ENCODE measurements around the gene NKAIN2.

NKAIN2 gene

GRCh38 chr6:123805921-123806320 lies 2.3 kb downstream of the NKAIN2 start:
- no peak for TF ChIP-seq CTCF (IDR thresholded peaks at IDR 0.05; ENCODE audit: low read depth, low read length)

GRCh38 chr6:123806561-123806960 lies 2.9 kb downstream of the NKAIN2 start:
- TF ChIP-seq CTCF (IDR thresholded peaks at IDR 0.05; ENCODE audit: low read depth, low read length) = no peak
- H3K4me3 ChIP-seq (ENCODE audit: low read depth, low read length) = no peak overlapping the region

More at GRCh38 chr6:123805921-123806320, 2.3 kb downstream of the NKAIN2 start:
- H3K4me3 ChIP-seq (ENCODE audit: low read depth, low read length) = no peak overlapping the region

GRCh38 chr6:123808556-123808955 lies 4.9 kb downstream of the NKAIN2 start:
- H3K4me3 ChIP-seq (ENCODE audit: low read depth, low read length) = no peak overlapping the region
- no peak for TF ChIP-seq CTCF (IDR thresholded peaks at IDR 0.05; ENCODE audit: low read depth, low read length)

- no peak overlapping the region for H3K4me3 ChIP-seq (ENCODE audit: low read depth, low read length)
- no peak for TF ChIP-seq CTCF (IDR thresholded peaks at IDR 0.05; ENCODE audit: low read depth, low read length)
These were observed 6.5 kb downstream of the NKAIN2 start for GRCh38 chr6:123810214-123810613.

GRCh38 chr6:123810948-123811347 lies 7.3 kb downstream of the NKAIN2 start:
- H3K4me3 ChIP-seq (ENCODE audit: low read depth, low read length) = no peak overlapping the region
- no peak for TF ChIP-seq CTCF (IDR thresholded peaks at IDR 0.05; ENCODE audit: low read depth, low read length)

GRCh38 chr6:123811378-123811777 lies 7.7 kb downstream of the NKAIN2 start:
- TF ChIP-seq CTCF (IDR thresholded peaks at IDR 0.05; ENCODE audit: low read depth, low read length) = no peak
- no peak overlapping the region for H3K4me3 ChIP-seq (ENCODE audit: low read depth, low read length)

- no peak for TF ChIP-seq CTCF (IDR thresholded peaks at IDR 0.05; ENCODE audit: low read depth, low read length)
- no peak overlapping the region for H3K4me3 ChIP-seq (ENCODE audit: low read depth, low read length)
These were observed 9.0 kb downstream of the NKAIN2 start for GRCh38 chr6:123812621-123813020.
